ENCODE measurements around the gene SPON2.

SPON2 gene

DNA sequence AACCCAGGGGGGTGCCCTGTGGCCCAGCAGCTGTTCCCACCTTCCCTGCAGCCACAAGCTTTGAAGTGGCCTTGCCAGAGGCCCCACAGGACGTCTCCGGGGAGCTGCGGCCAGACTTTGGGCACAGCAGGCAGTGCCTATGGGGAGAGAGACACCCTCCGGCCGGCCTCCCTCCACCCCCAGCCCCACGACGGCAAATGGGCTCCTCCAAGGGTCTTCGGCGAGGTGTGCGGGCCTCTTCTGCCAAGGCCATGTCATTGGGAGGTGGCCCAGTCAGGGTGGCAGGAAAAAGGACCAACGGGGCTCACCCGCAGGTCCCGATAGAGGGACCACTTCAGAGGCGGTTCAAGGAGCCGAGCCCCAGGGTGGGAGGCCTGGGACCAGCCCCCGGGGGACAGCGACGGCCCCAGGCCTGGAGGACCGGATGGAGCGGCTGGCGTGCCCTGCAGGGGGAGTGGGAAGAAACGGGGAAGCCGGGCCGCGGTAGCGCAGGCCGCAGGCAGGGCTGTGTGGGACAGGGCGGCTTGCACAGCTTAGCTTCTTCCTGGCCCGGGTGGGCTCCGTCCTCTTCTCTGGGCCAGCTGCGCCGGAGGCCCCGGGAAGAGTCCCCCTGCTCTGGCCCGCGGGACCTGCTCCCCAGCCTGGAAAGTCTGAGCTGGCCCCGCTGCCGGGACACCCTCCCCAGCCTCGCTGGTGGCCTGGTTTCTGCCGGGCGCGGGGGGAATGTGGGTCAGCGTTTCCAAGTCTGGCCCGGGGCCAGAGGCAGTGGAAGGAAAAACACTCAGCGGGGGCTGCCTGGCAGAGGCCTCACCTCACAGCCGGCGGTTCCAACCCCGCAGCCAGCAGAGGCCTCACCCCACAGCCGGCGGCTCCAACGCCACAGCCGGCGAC lies 21.9 kb upstream of the SPON2 start:
- DNase-seq, result no peak

DNA sequence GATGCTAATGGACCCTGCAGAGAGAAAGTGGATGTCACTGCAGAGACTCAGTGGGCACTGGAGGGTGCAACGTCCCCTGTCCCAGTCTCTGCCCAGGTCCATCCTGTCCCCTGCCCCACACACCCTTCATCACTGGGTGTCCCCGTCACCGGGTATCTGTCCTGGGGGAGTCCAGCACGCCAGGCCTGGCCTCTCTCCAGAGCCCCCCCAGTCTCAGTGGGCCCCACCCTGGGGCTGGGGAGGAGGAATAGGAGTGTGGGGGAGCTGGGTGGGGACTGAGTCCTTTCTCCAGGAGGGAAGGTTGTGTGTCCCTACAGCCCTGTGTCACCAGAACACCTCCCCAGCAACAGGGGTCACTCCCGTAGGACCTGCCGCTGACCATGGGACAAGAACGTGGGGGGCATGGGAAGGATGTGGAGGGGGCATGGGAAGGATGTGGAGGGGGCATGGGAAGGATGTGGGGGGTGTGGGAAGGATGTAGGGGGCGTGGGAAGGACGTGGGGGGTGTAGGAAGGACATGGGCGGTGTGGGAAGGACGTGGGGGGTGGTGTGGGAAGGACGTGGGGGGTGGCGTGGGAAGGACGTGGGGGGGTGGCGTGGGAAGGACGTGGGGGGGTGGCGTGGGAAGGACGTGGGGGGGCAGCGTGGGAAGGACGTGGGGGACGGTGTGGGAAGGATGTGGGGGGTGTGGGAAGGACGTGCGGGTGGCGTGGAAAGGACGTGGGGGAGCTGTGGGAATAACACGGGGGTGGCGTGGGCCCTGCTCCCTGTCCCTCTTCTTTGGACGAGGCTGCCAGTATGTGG lies 21.0 kb upstream of the SPON2 start:
- DNase-seq, result no peak

DNA sequence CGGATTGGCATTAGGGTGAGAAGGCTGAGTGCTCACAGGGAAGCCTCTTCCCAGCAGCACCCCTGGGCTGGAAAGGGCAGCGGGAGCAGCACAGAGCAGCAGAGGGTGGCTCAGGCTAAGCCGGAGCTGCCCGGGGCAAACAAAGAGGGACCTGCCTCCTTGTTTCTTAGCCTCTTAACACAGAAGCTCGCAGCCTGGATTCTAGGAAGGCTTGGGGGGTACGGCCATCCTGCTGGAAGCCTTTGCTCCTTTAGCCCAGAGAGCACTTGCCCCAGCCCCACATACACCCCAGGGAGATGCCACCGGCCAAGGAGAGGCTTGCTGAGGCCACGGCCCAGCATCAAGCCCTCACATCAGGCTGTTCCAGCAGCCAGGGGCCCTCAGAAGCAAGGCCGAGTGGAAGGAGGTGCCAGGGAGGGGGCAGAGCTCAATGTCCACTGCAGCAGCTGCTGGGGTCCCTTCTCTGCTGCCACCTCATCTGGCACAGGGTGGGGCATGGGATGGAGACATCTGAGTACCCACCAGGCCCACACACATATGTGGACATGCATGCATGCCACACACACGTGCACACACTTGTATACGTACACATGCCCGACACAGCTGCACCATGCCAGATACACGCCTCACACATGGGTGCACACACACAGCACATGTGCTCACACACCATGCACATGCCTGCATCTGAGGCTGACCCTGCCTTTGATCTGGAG lies 20.3 kb upstream of the SPON2 start:
- DNase-seq, result no peak

DNA sequence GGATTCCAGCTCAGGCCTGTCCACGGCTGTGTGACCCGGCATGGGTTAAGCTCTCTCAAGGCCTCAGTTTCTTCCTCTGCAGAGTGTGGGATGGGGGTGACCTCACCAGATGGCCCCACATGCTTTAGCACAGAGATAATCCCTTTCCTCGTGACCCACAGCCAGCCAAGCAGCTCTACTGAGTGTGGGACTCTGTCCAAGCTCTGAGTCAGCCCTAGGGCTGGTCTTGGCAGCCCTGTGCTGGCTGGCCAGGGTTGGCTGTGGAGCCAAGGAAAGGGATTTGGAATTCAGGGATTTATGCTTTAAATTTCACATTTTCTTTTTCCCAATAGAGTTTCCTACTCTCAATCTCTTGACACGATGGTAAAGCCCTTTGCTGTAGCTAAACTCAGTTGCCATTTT lies 19.7 kb upstream of the SPON2 start:
- peak; percentile 77 for DNase-seq

DNA sequence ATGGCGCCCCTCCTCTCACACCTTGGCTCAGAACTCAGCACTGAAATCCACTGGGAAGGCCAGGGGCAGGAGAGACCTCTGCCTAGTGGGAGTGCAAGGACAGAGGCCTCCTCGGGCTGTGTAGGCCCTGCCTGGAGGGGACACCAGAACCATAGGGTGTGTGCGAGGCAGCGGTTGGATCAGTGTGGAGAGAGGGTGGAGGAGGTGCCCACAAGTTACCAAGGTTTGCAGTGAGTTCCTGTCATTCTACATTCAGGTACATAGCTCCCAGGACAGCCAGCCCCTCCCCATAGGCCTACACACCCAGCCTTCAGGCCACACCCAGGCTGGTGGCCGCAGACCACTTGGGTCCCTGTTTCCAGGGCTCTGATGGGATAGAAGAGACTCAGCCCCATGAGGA lies 19.2 kb upstream of the SPON2 start:
- DNase-seq, result no peak

DNA sequence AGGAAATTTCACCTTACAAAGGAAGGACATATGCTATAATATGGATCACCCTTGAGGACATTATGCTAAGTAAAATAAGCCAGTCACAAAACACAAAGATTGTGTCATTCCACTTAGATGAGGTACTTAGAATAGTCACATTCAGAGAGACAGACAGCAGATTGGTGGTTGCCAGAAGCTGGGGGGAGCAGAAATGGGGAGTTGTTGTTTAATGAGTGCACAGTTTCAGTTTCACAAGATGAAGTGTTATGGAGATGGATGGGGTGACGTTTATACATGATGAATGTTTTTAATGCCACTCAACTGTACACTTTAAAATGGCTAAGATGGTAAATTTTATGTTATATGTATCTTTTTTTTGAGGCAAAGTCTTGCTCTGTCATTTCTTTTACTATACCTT lies 14.8 kb upstream of the SPON2 start:
- DNase-seq, result no peak

DNA sequence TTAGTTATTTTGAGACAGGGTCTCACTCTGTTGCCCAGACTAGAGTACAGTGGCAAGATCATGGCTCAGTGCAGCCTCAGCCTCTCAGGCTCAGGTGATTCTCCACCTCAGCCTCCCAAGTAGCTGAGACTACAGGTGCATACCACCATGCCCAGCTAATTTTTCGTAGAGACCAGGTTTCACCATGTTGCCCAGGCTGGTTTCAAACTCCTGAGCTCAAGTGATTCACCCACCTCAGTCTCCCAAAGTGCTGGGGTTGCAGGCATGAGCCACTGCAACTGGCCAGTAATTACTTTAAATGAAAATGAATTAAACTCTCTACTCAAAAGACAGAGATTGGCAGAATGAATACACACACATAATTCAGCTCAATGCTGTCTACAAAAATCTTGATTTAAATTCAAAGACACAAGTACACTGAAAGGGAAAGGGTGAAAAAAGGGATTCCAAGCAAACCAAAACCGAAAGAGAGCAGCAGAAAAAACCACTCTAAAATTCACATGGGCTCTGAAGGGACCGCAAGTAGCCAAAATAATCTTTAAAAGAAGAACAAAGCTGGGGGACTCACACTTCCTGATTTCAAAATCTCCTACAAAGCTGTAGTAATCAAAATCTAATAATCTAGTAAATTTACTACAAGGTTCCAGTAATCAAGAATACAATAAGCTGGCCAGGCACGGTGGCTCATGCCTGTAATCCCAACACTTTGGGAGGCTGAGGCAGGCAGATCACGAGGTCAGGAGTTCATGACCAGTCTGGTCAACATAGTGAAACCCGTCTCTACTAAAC lies 11.8 kb upstream of the SPON2 start:
- no peak for DNase-seq

DNA sequence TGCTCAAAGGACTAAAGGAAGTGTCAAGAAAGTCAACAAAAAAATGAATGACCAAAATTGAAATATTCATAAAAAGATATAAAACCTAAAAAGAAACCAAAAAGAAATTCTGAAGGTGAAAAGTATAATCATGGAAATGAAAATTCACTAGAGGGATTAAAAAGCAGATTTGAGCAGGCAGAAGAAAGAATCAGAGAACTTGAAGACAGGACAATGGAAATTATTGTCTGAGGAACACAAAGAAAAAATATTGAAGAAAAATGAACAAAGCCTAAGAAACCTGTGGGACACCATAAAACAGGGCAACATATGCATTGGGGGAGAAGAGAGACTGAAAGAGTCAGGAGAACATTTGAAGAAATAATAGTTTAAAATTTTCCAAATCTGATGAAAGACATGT lies 9.9 kb upstream of the SPON2 start:
- DNase-seq, result no peak

DNA sequence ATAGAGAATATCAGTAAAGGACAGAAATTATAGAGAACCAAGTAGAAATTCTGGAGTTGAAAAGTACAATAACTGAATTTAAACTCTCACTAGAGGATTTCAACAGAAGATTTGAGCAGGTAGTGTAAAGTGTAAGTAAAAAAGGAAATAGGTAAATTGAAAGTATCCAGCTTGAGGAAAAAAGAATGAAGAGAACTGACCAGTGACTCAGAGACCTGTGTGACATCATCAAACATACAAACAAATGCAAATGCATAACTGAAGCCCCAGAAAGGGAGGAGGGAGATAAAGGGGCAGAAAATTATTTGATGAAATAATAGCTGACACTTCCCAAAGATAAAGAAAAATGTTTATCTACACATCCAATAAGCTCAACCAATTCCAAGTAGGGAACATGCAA lies 8.3 kb upstream of the SPON2 start:
- DNase-seq, result no peak

DNA sequence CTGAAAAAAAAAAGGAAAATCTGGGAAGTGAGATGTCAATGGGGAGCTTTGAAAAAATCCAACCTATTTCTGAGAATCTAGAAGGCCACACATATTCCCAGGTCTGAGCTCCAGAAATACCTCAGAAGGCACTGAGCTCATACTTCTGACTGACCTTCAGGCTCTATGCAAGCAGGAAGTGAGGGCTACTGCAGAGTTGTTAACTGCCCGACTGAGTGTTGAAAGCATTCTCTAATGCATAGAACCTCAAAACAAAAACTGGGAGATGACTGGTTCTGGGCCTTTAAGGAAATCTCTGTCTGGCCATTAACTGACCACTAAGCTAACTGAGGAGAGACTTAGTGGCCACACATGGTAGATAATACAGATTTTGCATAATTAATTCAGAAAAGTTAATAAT lies 7.6 kb upstream of the SPON2 start:
- no peak for DNase-seq

DNA sequence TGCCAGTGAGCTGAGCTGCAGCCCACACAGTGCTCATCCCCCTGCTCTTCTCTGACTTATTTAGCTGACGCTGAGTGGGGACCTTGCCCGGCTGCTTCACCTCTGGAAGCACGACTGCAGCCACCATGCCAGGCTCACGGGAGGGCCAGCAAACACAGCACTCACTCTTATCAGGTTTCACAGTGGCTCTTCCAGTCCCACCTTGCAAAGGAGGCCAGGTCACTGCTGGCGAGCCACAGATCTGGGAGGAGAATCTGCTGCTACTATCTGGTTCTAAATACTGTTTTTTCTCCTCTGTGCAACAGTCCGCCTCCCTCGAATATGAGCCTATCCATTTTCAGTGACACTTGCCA lies 6.7 kb upstream of the SPON2 start:
- peak; percentile 45 for DNase-seq

DNA sequence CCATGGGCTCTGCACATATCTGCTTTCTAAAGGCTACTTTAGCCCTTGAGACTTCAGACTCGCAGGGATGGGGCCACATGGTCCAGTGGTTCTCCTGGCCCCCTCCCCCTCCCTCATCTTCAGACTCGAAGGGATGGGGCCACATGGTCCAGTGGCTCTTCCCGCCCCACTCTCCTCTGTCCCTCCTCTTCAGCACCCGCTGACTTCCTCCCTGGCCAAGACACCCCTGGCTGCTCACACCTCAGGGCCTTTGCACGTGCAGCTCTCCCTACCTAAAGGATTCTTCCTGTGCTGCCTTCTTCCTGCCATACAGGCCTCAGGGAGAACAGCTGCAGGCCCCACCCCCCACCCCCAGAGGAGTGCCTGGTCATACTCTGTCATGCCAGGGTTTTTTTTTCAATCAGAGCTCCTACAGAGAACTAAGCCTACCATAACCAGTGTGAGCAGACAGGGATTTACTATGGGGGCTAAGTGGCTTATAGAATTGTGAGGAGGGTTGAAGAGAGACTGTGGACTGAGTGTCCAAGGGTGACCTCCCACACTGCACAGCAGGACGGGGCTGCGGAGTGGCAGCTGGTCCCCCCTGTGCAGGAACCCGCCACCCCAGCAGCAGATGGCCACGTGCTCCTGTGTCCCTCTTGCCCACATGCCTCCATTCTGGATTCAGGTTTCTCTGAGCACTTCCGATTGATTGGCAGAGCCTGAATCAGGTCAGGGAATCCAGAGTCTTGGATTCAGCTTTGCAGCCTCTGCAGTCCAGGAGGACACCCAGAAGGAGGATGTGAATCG lies 6.1 kb upstream of the SPON2 start:
- DNase-seq, result no peak

DNA sequence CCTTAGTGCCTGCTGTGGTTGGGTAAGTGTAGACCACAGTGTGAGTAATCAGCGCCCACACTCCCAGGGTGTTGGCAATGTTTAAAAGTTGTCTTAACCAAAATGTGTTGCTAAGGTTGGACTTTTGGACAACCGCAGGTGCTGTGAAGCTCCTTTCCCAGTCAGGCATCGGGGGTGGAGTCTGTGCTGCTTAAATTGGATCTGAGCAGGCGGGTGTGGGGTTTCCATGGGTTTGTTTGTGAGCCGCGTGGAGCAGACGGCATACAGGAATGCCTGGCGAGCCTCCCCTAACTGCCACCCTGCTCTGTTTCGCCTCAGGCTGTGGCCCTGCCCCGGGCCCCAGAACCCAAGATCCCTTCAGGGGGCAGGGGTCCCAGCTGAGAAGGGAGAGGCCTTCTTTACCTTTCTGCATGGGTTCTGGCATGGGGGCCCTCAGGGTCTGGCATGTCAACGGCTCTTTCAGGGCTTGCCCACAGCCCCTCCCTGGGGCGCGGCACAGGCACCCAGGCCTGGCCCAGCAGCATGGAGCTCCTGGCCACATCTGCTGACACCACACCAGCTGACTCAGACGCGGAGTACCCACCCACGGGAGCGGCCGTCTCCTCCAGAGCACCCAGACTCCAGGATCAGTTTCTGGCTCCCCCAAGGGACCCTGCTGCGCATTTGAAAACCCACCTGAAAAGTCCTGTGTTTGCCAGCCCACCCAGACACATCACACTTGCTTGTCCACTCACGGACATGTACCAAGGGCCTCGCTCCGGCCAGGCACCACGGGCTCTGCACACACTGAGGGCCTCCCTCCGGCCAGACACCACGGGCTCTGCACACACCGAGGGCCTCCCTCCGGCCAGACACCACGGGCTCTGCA lies 5.1 kb upstream of the SPON2 start:
- DNase-seq, result peak; percentile 66

DNA sequence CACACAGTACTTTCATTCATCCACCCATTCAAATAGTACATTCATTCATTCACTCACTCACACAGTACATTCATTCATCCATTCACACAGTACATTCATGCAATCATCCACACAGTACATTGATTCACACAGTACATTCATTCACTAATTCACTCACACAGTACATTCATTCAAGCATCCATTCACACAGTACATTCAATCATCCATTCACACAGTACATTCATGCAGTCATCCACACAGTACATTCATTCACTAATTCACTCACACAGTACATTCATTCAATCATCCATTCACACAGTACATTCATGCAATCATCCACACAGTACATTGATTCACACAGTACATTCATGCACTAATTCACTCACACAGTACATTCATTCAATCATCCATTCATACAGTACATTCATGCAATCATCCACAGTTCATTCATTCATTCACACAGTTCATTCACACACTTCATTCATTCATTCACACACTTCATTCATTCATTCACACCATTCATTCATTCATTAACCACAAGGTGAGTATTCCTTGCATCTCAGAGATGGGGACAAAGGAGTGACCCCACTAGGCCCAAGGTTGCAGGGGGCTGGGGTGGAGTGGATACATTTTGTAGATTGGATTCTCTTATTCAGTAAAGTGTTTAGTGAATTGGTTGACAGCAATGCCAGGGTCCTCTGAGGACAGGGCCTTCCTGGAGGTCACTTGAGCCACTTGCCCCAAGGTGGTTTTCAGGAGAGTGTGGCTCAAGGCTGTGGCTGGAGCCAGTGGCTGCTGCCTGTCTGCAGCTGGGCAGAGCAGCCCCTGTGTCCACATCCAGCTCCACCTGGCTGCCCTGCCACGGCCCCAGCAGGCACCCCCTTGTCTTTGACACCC lies 4.3 kb upstream of the SPON2 start:
- DNase-seq, result no peak

DNA sequence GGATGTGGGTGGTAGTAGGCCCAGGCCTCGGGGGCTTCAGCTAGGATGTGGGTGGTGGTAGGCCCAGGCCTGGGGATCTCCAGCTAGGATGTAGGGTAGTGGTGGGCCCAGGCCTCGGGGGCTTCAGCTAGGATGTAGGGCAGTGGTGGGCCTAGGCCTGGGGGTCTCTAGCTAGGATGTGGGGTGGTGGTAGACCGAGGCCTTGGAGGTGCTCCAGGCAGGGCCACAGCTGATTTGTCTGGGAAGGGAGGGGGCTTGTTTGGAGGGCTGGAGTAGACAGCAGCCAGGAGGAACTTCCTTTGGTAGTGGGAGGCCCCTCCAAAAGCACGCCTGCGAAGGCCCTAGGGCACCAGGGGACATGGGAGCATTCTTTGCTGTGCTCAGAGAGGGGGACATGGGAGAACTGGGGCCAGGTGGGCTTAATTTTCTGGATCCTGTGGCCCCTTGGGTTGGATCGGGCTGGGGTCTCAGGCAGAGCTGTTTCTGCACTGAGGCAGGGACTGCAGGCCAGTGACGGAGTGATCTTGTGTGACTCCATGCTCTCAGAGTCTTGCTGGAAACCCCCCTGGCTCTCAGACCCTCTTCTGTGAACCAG lies 3.3 kb upstream of the SPON2 start:
- DNase-seq, result no peak

DNA sequence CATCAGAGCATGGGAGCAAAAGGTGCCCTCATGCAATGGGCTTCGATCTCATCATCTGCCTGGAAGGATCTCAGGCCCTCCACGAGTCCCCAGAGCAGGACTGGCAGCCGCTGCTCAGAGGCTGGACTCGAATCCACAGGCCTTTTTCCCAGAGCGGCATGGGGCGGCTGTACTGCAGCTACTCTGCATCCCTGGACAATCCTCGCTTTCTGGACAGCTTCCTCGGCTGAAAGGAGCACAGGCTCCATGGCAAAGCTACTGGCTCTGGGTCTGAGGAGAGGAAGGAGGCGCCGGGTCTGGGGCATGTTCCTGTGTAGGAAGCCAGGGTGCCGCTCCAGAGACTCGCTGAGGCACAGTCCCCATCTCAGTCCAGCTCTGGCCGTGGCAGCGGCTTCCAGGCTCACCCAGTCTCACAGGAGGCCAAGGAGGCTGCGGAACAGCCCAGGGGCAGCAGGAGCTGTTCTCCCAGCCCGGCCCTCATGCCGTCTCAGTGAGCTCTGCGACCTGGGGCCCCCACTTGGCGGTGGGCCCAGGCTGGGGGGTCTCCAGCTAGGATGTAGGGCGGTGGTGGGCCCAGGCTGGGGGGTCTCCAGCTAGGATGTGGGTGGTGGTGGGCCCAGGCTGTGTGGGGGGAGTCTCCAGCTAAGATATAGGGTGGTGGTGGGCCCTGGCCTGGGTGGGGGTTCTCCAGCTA lies 2.7 kb upstream of the SPON2 start:
- no peak for DNase-seq

DNA sequence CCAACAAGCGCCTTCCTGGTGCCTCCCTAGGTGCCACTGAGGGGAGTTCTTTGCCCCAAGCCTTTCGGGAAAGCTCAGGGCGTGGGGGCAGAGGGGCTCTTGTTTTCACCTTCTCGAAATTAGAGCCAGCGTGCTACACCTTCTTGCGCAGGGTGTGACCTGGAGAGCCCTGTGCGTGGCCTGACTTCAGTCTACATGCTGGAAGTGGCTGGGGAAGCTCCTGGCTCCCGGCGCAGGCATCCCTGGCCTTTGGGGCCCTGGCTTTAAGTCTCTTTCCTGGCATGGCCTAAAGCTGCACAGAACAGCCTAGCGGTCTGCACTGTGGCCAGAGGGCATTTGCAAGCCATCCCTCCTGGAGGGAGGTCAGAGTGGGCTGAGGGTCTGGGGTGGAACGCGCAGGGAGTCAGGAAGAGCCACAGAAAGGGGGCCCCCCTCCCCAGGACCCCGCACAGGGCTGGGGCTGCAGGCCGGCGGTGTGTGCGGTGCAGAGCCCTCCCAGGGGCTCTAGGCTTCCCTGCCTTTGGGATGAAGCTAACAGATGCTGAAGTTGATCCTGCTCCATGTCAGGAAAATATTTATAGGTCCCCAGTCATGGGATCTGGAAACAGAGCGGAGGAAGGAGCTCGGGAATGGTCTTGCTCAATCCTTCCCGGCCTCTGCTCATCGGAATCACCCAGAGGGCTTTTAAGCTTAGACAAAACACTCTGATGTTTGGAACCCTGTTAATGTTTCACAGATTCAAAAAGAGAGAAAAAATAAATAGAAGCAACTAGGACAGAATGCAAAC lies 781 bp upstream of the SPON2 start:
- no peak for DNase-seq
